ENCODE data around the gene JOSD2. TPM values are rescaled to one million over a fixed set of nuclear protein-coding genes. Genes with fewer than 3 reads are reported as not detected.

The JOSD2 gene, protein sequence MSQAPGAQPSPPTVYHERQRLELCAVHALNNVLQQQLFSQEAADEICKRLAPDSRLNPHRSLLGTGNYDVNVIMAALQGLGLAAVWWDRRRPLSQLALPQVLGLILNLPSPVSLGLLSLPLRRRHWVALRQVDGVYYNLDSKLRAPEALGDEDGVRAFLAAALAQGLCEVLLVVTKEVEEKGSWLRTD
- 10 to 100 TPM in 3 of 5 donors, 1 to 10 TPM in 1, not detected in 1; 9.9 to 61.0 (median 14.5) TPM for total RNA-seq
- polyA plus RNA-seq: 10 to 100 TPM; 68.4 to 79.4 (median 68.5) TPM
- long read RNA-seq, donor 1, transcript JOSD2-204 (5 exons, 996 nt): major isoform, 7 of 8 reads
- long read RNA-seq, donor 1, partial matches to known transcripts: 0 of 8 reads
- long read RNA-seq, donor 1, other reads (novel, unspliced or antisense): 0 of 8 reads
- long read RNA-seq, donor 2, transcript JOSD2-204 (5 exons, 996 nt): major isoform, 7 of 10 reads
- long read RNA-seq, donor 2, partial matches to known transcripts: 0 of 10 reads
- long read RNA-seq, donor 2, other reads (novel, unspliced or antisense): 0 of 10 reads
- long read RNA-seq, donor 3, partial matches to known transcripts: 0 of 4 reads
- long read RNA-seq, donor 3, other reads (novel, unspliced or antisense): 0 of 4 reads
- long read RNA-seq, donor 4, partial matches to known transcripts: 0 of 2 reads
- long read RNA-seq, donor 4, other reads (novel, unspliced or antisense): 0 of 2 reads
- long read RNA-seq, donor 5, transcript JOSD2-204 (5 exons, 996 nt): major isoform, 7 of 8 reads
- long read RNA-seq, donor 5, partial matches to known transcripts: 0 of 8 reads
- long read RNA-seq, donor 5, other reads (novel, unspliced or antisense): 0 of 8 reads
- long read RNA-seq, donor 6, transcript JOSD2-204 (5 exons, 996 nt): major isoform, 14 of 20 reads
- long read RNA-seq, donor 6, partial matches to known transcripts: 0 of 20 reads
- long read RNA-seq, donor 6, other reads (novel, unspliced or antisense): 0 of 20 reads
- long read RNA-seq, donor 7, transcript JOSD2-204 (5 exons, 996 nt): major isoform, 11 of 14 reads
- long read RNA-seq, donor 7, partial matches to known transcripts: 0 of 14 reads
- long read RNA-seq, donor 7, other reads (novel, unspliced or antisense): 0 of 14 reads
- long read RNA-seq, donor 8, transcript JOSD2-204 (5 exons, 996 nt): major isoform, 5 of 8 reads
- long read RNA-seq, donor 8, partial matches to known transcripts: 0 of 8 reads
- long read RNA-seq, donor 8, other reads (novel, unspliced or antisense): 0 of 8 reads
- long read RNA-seq, donor 9, transcript JOSD2-204 (5 exons, 996 nt): major isoform, 7 of 9 reads
- long read RNA-seq, donor 9, partial matches to known transcripts: 0 of 9 reads
- long read RNA-seq, donor 9, other reads (novel, unspliced or antisense): 0 of 9 reads
- long read RNA-seq, donor 10, transcript JOSD2-204 (5 exons, 996 nt): major isoform, 6 of 9 reads
- long read RNA-seq, donor 10, partial matches to known transcripts: 0 of 9 reads
- long read RNA-seq, donor 10, other reads (novel, unspliced or antisense): 0 of 9 reads

DNA sequence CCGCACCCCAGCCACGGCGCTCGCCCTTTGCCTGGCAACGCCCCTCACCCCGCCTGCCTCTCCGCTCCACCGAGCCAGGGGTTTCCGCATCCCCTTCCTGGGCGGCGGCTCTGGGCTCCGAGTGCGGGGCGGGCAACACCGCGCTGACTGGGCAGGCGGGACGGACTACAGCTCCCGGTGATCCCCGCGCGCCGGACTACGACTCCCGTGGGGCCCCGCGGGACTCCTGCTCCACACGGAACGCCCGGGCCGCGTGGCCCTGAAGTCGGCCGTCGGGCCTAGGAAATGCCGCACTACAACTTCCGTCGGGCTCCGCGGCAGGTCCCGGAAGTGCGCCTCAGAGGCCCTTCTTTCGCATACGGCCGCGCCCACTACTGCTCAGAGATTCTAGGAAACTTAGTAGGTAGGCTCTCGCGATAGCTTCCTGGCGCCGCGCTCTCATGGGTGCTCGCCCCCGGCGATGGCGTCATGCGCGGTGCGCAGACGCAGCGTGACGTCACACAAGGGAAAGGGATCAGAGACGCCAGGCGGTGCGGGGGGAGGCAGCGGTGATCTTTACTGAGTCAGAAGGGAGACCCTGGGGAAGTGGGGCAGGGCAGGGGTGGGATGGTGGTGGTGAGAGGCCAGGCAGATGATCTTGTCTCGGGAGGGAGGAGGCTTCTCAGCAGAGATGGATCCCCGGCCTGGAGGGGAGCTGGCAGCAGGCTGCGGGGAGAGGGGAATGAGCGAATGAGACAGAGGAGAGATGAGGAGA, at the start of gene JOSD2:
TSS of gene JOSD2 (minus strand) at position 123 of the 754 bp plus-strand sequence. CDS start 760 bp downstream, outside the sequence.
- Histone ChIP-seq H3K4me1 (peaks cover 5 to 22% (median 20%) of the 10 kb centered on the region in 4 donors), H3K4me3 (peak within 1 kb of the TSS; percentile 57 to 79 (median 71)), H3K36me3 (peaks cover 0 to 3% (median 3%) of the 10 kb centered on the region in 4 donors), H3K27ac (peak within 1 kb of the TSS; percentile 48 to 90 (median 82)), H3K27me3 (peaks cover 0 to 15% (median 0%) of the 10 kb centered on the region in 3 donors), H3K9me3 (no peaks in the 10 kb centered on the region)
- TF ChIP-seq POLR2AphosphoS5 (IDR thresholded peaks at IDR 0.05) (peak; percentile 49 to 92 (median 80)), POLR2A (IDR thresholded peaks at IDR 0.05) (no peak)
- 1 to 2% (median 1%) methylated on average over 39 to 69 of the region's 69 CpGs for WGBS, 5 donors
- DNase-seq: peak; percentile 98 to 100
- intact Hi-C loops (cut with DNase I; ENCODE audit: low total_unique reads): no loop called here

- H3K4me1 ChIP-seq: peaks cover 8 to 19% (median 14%) of the 10 kb centered on the region in 4 donors
- H3K27ac ChIP-seq: no peak overlapping the region
- H3K27me3 ChIP-seq: peaks cover 0 to 99% (median 58%) of the 10 kb centered on the region in 3 donors
- H3K36me3 ChIP-seq: no peaks in the 10 kb centered on the region
- H3K9me3 ChIP-seq: no peaks in the 10 kb centered on the region
- TF ChIP-seq EP300 (IDR thresholded peaks at IDR 0.05): no peak
- TF ChIP-seq POLR2A (IDR thresholded peaks at IDR 0.05): no peak
- no peak for TF ChIP-seq POLR2AphosphoS5 (IDR thresholded peaks at IDR 0.05)
- no peak for TF ChIP-seq CTCF (IDR thresholded peaks at IDR 0.05)
- DNase-seq: no peak
- 47 to 60% (median 54%) methylated on average over 10 of the region's 10 CpGs for WGBS, 5 donors
- intact Hi-C loops (cut with DNase I; ENCODE audit: low total_unique reads): no loop called here
- no peak overlapping the region for H3K4me3 ChIP-seq
Observed at GRCh38 chr19:50559636-50560035, 48.6 kb upstream of the JOSD2 start.

GRCh38 chr19:50558449-50558848, 47.5 kb upstream of the JOSD2 start:
- Histone ChIP-seq H3K9me3 (no peaks in the 10 kb centered on the region), H3K4me3 (no peak overlapping the region), H3K4me1 (peaks cover 8 to 19% (median 14%) of the 10 kb centered on the region in 4 donors), H3K27me3 (peaks cover 0 to 99% (median 51%) of the 10 kb centered on the region in 3 donors), H3K36me3 (no peaks in the 10 kb centered on the region), H3K27ac (no peak overlapping the region)
- TF ChIP-seq POLR2A (IDR thresholded peaks at IDR 0.05): no peak
- no peak for TF ChIP-seq EP300 (IDR thresholded peaks at IDR 0.05)
- TF ChIP-seq CTCF (IDR thresholded peaks at IDR 0.05): no peak
- no peak for TF ChIP-seq POLR2AphosphoS5 (IDR thresholded peaks at IDR 0.05)
- intact Hi-C loops (cut with DNase I; ENCODE audit: low total_unique reads): no loop called here
- DNase-seq: no peak
- 87 to 93% (median 93%) methylated on average over 11 to 13 of the region's 13 CpGs for WGBS, 5 donors

DNA sequence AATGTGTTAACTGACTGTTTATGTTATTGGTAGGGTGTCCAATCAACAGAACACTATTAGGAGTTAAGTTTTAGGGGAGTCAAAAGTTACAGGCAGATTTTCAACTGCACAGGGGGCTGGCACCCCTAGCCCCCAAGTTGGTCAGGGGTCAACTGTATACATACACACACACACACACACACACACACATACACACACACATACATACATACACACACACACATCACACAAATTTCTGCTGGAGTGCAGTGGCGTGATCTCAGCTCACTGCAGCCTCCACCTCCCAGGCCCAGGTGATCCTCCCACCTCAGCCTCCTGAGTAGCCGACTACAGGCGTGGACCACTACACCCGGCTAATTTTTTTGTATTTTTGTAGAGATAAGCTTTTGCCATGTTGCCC, 47.0 kb upstream of the JOSD2 start:
- Histone ChIP-seq H3K27ac (no peak overlapping the region), H3K4me3 (no peak overlapping the region), H3K27me3 (peaks cover 0 to 99% (median 50%) of the 10 kb centered on the region in 3 donors), H3K36me3 (no peaks in the 10 kb centered on the region), H3K4me1 (peaks cover 8 to 19% (median 14%) of the 10 kb centered on the region in 4 donors), H3K9me3 (no peaks in the 10 kb centered on the region)
- 86 to 93% (median 91%) methylated on average over 4 of the region's 4 CpGs for WGBS, 5 donors
- TF ChIP-seq POLR2A (IDR thresholded peaks at IDR 0.05) (no peak), CTCF (IDR thresholded peaks at IDR 0.05) (no peak), EP300 (IDR thresholded peaks at IDR 0.05) (no peak), POLR2AphosphoS5 (IDR thresholded peaks at IDR 0.05) (no peak)
- intact Hi-C loops (cut with DNase I; ENCODE audit: low total_unique reads): no loop called here
- DNase-seq: no peak
